Fibroblast of skin of left biceps (primary cell): Measurements from ENCODE around the gene SLC13A5.
"Not testable (repeated sequence)": the region's sequence is repeated elsewhere in the genome, so short reads cannot be mapped to it uniquely, and the experiment has no call there.

Experiments
- DNase-seq, 2 experiments: peaks; one replicate each; pipeline ENCODE4 v3.0.0-alpha.2; 2013; ENCODE audit warnings: low read depth in 2 of 2

The SLC13A5 gene

DNA sequence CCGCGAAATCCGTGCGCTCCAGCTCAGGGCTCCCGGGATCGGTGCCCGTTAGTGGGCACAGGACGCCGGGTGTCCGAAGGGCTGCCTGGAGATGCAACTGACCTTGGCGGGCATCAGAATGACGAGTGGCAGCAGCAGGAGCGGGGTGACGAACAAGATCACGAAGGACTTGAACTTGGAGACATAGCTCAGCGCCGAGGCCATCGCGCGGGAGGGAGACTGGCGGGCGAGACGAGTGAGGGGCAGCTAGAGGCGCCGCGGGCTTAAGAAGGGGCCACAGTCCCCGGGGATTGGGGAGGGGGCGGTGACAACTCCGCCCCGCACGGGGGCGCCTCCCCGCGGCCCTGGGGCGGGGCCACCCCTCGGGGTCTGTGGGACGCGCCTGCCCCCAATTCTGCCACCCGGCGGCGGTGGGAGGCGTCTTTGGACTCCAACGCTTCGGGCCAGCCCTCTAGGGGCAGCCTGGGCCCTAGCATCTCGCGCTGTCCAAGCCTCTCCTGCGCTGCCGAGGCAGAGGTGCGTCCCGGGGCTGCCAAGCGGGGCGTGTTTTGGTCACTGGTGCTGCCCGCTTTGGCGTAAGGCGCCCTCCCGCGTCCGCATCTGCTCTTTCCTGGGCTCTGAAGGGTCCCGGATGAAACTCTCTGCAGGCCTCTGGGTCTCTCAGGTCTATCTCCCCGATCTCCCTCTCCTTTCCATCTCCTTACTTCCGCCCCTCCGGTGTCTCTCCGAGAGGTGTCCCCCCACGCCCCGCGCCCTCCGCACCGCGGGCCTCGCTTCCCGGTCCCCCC is at the start of gene SLC13A5:
SLC13A5 (minus strand) TSS at position 240 of the 788 bp plus-strand sequence; CDS start at position 204, 36 bp downstream.
- DNase-seq: no peak

DNA sequence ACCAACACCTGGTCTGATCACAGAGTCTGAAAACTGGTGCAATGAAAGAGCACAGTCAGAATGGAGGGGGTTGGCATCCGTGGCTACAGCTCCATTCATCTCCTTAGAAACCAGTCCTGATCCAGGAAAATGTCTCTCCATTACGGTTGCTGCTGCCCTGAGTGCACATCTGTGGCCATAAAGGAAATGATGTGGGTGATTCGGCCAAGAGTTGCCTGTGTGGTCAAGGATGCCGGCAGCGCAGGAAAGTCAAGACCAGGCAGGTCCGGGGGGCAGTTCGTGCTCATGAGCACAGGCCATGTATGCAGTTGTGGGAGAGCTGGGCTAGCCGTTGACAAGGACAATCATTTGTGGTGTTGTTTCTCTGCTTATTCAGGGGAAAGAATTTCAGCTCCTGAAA is 48.6 kb upstream of the SLC13A5 start:
- DNase-seq: no peak

- no peak for DNase-seq
Measured at GRCh38 chr17:6757747-6758146, 44.6 kb upstream of the SLC13A5 start.

- DNase-seq: no peak
Measured at GRCh38 chr17:6756425-6757031, 43.4 kb upstream of the SLC13A5 start.

DNA sequence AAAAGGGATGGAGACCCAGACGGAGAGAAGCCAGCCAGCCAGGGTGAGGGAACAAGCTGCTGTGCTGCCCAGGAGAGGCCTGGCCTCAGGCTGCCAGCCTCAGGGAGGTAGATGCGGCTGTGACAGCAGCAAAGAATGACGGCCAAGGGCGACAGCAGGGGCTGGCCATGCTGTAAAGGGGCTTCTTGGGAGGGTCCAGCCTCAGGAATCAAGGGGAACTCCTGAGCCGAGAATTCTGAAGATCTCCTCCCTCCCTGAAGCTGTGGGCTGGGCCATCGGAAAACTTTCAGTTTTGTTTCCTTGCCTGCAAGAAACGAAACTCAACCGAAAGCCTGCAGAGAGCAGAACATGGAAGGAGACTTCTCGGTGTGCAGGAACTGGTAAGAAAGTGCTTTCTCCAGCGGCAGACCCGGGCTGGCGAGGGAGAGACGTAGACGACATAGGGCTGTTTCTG is 42.6 kb upstream of the SLC13A5 start, which contains the start of gene XAF1:
XAF1 (plus strand) TSS at position 316 of the 454 bp plus-strand sequence; CDS start at position 349, 33 bp downstream.
- no peak for DNase-seq

GRCh38 chr17:6755281-6755680 is 42.1 kb upstream of the SLC13A5 start:
- DNase-seq: no peak

GRCh38 chr17:6753546-6753945 is 40.4 kb upstream of the SLC13A5 start:
- DNase-seq: no peak

DNA sequence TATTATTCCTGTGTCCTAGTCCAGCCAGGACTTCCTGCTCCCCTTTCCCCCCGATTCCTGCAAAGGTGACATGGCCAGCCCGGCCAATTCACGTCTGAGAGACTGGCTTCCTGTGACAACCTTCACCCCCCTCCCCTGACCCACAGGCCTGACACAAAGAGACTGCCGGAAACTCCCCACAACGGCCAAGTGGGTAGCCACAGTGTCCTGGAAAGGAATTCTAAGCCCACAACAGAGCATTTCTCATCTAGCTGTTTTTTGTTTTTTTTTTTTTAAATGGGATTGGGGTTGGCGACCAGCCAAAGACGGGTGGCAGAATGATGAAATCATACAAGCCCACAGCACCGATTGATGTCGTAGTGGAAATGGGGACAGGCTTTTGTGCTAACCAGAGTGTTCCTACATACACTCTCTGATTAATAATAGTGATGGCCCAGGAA is 39.9 kb upstream of the SLC13A5 start:
- DNase-seq: peak; percentile 79 to 81

- DNase-seq: peak; percentile 99
Measured at GRCh38 chr17:6752068-6752909, 39.1 kb upstream of the SLC13A5 start.

- peak in 1 of 2 experiments; percentile 9 for DNase-seq
Measured at GRCh38 chr17:6749519-6749918, 36.4 kb upstream of the SLC13A5 start.

GRCh38 chr17:6748617-6749016 is 35.4 kb upstream of the SLC13A5 start:
- no peak for DNase-seq

GRCh38 chr17:6746665-6747064 is 33.5 kb upstream of the SLC13A5 start:
- DNase-seq: not testable (repeated sequence)

DNA sequence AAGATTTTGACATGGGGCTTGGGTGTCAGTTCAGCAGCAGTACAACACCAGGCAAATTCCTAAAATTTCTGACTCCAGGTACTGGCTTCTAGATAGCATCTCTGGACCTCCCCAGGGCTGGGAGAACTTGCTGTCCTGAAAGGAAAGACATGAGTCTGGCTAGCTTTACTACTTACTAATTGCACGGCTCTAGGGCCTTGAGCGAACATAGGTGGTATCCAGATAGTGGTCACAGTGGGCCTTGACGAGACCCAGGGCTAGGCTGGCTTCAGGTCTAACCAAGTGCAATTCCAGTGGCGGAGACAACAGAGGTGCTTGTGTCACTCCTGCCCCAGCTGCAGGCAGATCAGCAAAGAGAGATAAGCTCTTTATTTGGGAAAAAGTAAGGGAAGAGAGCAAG is 16.4 kb upstream of the SLC13A5 start:
- no peak for DNase-seq

DNA sequence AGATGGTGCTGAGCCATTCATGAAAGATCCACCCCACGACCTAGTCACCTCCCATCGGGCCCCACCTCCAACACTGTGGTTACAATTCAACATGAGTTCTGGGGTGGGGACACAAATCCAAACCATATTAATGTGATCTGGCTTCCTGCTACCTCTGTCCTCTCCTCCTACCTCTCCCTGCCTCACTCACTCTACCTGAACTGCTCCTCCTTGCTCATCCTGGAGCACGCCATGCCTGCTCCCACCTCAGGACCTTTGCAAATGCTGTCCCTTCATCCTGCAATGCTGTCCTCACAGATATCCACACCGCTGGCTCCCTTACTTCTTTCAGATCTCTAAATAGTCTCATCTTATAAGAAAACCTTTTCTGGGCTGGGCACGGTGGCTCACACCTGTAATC is 10.8 kb upstream of the SLC13A5 start:
- no peak for DNase-seq

GRCh38 chr17:6721744-6722143 is 8.6 kb upstream of the SLC13A5 start:
- DNase-seq: no peak

DNA sequence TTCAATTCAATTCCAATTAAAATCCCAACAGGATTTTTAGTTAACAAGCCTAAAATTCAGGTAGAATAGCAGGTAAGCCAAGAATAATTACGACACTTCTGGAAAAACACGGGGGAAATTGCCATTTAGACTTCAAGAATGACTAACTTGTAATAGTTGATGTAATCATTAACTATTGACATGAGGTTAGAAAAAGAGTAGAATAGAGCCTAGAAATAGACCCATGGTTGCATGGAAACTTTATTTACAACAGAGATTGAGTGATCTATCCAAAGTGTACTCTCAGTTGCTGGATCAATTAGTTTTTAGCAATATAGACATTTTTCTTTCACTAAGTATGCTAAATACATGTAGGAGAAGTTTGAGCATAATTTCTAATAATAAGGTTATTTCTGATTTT is 3.6 kb upstream of the SLC13A5 start:
- DNase-seq: no peak

DNA sequence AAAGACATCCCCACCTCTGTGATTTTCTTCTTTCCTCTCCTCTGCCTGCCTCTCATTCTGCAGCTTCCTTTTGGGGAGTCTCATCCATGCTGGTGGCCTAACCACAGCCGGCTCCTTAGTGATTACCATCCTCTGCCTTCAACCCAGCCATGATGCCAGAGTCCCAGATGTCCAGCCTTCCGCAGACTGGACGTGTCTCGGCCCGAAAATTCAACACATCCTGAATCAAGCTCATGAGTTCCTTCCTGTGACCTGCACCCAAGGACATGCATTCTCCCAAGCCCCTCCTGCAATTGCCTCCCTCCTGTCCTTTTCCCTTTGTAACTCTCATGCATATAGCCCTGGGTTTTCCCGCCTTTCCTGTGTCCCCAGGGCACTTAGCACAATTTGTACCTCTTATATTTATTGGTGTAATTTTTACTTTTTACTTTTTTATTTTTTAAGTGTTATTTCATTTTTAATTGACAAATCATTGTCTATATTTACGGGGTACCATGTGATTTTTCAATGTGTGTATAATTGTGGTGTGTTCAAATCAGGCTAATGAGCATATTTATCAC is 1.2 kb upstream of the SLC13A5 start:
- no peak for DNase-seq

GRCh38 chr17:6713918-6714271 is 726 bp upstream of the SLC13A5 start:
- no peak for DNase-seq

DNA sequence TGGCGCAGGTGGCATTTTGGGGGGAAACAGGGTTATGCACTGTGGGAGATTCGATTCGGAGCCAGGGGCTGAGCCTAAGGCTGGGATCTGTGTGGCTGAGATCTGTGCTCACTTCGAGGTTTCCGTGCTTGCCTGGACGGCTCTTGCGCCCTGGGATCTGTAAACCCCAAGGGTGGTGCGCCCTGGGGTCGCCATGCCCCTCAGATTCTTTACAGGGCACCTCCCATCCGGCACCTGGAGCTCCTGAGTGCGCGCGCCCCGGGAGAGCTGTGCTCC is 377 bp downstream of the SLC13A5 start:
- DNase-seq: no peak

- DNase-seq: no peak
Measured at GRCh38 chr17:6712058-6712853, 913 bp downstream of the SLC13A5 start.

DNA sequence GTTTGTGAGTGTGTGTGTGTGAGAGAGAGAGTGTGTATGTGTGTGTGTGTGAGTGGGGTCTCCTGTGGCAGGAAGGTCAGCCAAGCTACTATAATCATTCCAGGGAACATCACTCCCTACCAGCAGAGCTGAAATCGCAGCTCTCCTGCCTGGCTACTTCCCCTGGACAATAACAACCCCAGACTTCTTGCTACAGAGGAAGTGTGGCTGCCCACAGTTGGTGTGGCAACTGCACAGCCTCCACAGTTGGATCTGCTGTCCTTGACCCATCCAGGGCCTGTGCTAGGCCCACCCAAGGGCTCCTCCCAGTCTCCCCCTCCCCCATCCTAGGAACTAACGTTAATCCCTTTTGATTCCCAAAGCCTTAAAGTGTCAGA is 1.5 kb downstream of the SLC13A5 start:
- DNase-seq: no peak
